Measurements from ENCODE around the gene AZIN2.
"Not testable (repeated sequence)": the region's sequence is repeated elsewhere in the genome, so short reads cannot be mapped to it uniquely, and the experiment has no call there.

Gene AZIN2

DNA sequence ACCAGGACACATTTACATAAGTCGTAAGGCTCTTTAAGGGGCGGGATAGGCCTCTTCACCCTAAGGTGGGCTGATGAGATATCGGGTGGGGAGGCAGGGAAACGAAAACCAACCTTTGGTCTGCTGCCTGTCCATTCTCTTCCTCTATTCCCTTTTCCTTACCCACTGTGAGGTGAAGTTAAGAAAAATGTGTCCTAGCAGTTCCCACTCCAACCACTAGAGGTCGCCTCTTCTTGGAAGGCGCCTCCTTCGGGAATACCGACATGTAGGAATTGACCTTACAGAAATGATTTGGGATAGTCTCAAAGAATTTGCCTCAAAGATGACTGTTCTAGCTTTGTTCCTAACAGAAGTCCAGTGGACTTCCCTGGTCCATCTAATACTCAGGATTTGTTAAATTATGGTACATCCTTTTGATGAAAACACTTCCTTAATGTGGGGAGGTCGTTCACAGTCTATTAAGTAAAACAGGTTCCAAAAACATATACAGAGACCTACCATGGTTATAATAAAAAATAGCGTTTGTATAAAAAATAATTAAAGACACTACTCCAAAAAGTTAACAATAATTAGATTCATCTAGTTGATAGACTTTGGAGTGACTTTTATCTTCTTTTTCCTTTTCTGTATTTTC, 14.1 kb downstream of the AZIN2 start:
- no peak for ATAC-seq
- DNase-seq = peak; percentile 48

DNA sequence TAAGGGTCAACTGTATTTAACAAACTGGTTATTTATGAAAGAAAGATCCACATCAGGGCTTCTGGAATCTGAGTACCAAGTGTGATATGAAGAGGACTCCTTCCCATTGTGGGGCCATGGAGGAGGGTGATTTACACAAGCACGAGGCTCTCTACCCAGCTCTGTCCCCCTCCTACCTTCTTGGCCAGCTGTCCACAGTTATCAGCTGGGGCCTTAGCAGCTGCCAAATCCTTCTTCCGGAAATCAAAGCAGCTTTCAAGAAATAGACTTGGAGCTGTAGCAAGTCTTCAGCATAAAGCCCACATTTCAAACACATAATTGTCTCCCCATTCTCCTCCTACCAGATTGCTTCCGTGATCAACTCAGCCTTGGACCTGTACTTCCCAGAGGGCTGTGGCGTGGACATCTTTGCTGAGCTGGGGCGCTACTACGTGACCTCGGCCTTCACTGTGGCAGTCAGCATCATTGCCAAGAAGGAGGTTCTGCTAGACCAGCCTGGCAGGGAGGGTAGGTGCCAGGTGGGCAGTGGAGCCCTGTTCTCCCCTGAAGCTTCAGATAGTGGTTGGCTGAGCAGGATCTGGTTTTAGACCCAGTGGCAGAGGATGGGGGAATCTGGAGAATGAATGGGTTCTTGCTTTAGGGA, 15.5 kb downstream of the AZIN2 start:
- ATAC-seq = no peak
- no peak for DNase-seq

DNA sequence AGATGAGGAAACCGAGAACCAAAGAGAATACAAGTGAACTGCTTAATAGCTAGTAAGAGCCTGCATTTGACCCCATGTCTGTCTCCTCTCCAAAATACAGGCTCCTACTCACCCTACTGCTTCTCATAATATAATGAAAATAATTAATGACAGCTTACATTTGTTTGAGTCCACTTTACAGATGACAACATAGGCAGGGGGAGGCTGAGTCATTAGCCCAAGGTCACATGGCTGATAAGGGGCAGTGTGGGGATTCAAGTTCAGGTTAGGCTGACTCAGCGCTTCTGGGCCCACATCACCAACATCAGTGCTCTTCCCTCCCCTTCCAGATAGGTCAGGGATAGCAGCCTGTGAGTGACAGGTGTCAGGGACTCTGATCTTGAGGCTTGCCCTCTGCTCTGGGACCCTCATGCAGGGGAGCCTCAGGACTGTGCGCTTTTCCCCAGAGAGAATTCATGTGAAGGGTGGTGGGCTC, 16.2 kb downstream of the AZIN2 start:
- no peak for ATAC-seq
- peak; percentile 19 for DNase-seq

- DNase-seq (no peak), ATAC-seq (no peak)
Observed at GRCh38 chr1:33097762-33098161, 16.8 kb downstream of the AZIN2 start.

GRCh38 chr1:33098371-33098770, 17.4 kb downstream of the AZIN2 start:
- no peak for ATAC-seq

DNA sequence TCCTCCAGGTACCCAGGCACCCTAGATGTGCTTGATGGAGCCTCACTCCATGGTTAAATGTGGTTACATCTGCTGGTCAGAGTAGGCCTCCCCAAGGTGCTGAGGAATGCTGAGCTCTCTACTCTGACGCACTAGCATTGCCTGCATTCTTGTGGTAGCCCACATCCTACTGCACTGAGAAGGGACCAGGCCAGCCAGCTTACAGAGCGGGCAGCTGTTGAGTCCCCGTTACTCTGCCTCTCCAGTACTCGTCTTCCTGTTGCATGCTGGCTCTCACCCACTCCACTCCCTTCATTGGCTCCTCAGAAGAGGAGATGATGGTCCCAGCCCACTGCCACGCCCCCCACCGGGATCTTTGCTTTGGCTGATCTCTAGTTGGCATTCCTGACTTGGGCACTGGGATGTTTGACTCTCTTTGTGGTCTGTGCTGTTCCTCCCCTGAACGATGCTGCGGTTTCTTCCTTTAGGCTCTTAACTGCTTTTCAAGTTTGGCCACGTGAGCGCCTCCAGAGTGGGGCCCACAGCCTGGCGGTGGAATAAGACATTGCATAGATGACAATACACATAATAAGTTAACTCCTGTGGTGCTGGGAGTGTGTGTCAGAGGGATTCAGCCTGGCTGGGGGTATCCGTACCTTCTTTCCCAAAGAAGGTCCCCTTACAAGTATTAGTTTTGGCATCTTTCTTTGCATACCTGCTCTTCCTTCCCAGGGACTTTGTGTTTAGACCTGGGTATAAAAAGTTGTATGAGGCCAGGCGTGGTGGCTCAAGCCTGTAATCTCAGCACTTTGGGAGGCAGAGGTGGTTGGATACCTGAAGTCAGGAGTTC, 18.6 kb downstream of the AZIN2 start:
- peak; percentile 73 for DNase-seq
- ATAC-seq = peak; percentile 98

More at GRCh38 chr1:33098371-33098770, 17.4 kb downstream of the AZIN2 start:
- DNase-seq = no peak

- not testable (repeated sequence) for DNase-seq, ATAC-seq
Observed at GRCh38 chr1:33100119-33100415, 19.1 kb downstream of the AZIN2 start.

DNA sequence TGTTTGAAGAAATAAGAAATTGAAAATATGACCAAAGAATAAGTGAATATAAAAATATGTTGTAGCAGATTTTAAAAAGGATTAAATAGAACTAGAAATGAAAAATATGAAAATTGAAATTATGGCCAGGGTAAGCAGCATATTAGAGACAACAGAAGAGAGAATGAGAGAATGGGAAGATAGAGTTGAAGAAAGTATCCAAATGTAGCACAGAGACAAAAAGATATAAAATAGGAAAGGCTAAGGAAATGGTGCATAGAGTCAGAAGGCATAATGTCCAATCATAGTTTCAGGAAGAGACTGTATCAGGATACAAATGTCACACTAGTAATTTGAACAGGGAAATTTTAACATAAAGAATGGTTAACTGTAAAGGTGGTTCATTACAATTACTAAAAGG, 29.5 kb downstream of the AZIN2 start:
- ATAC-seq (no peak), DNase-seq (no peak)

DNA sequence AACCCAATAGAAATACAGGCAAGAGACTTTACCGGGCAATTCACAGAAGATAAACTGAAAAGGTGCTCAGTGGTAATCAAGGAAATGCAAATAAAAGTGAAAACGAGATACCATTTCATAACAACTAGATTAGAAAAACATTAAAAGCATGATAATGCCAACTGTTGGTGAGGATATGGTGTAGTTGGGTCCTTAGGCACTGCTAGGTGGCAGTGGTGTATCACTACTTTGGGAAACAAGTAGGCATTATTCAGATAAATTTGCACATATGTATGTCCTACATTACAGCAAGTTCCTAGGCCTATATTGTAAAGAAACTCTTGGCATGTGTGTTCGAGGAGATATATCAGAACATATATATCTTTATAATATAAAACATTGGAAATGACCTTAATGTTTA, 31.0 kb downstream of the AZIN2 start:
- no peak for ATAC-seq

DNA sequence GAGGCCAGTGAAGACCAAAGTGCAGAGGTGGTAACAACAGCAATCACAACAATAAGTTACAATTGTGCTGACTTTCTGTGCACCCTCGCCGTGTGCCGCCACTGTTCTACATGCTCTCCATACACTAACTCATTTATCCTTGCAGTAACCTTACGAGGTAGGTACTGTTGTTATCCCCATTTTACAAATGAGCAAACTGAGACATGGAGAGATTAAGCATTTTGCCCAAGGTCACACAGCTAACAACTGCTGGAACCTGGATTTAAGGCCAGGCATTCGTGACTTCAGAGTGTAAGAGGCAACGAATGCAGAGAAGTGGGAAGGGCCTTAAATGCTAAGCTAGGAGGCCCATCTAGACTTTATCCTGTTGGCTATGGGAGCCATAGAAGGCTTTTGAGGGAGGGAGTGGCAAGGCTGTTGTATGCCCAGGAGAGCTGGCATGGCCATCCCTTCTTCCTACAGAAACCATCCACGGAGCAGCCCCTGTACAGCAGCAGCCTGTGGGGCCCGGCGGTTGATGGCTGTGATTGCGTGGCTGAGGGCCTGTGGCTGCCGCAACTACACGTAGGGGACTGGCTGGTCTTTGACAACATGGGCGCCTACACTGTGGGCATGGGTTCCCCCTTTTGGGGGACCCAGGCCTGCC, 36.6 kb downstream of the AZIN2 start:
- DNase-seq (no peak), ATAC-seq (no peak)

More for the DNA sequence above, 31.0 kb downstream of the AZIN2 start:
- no peak for DNase-seq

GRCh38 chr1:33118274-33118673, 37.3 kb downstream of the AZIN2 start:
- no peak for ATAC-seq
- DNase-seq = no peak

DNA sequence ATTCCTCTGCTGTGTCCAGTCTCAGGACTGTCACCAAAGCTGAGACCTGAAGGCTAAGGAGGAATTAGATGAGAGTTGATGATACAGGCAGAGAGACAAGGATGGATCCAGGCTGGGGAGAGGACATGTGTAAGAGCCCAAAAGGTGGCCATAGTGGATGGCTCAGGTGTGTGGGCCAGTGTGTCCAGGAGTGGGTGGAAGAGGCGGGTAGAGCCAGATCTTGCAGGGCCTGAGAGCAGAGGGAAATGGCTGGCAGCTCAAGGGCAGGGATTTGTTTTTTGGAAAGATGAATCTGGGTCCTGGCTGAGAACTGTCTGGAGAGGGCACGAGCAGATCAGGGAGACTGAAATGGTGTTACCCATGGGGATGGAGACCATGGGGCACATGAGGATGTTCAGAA, 38.1 kb downstream of the AZIN2 start:
- ATAC-seq (no peak), DNase-seq (no peak)

GRCh38 chr1:33119532-33120217, 38.7 kb downstream of the AZIN2 start:
- ATAC-seq (no peak), DNase-seq (no peak)

DNA sequence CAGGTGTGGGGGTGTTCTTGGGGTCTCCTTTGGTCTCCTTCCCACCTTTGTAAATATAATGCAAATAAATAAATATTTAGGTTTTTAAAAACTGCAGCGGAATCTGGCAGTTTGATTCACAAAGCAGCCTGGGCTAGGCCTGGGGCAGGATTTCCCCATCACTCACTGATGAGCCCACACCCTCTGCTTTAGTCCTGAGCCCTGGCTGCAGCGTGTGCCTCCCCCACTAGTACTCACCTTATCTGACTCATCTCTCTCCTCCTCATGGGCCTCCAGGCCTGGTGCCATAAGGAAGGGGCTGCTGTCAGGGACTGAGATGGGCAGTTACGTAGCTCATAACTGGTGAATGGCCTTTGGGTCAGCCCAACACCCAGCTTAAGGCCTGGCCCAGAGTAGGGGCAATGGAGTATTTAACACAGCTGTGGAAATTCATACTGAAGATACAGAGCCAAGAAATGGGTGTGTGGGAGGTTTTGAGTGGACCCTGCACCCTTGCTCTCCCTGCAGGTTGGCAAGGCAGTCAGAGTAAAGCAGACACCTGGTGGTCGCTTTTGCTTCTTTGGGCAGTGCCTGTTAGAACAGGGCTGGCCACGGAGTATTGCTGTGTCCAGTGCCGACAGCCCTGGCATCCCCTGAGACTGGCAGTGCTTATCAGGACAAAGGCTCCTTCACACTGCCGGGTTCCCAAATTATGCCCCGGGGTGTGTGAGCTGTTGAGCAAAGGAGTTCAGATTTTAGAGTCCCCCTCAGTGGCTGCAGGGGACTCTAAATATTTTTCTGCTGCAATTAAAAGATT, 39.7 kb downstream of the AZIN2 start:
- DNase-seq (no peak), ATAC-seq (no peak)

GRCh38 chr1:33121728-33122127, 40.8 kb downstream of the AZIN2 start:
- DNase-seq (no peak), ATAC-seq (no peak)

DNA sequence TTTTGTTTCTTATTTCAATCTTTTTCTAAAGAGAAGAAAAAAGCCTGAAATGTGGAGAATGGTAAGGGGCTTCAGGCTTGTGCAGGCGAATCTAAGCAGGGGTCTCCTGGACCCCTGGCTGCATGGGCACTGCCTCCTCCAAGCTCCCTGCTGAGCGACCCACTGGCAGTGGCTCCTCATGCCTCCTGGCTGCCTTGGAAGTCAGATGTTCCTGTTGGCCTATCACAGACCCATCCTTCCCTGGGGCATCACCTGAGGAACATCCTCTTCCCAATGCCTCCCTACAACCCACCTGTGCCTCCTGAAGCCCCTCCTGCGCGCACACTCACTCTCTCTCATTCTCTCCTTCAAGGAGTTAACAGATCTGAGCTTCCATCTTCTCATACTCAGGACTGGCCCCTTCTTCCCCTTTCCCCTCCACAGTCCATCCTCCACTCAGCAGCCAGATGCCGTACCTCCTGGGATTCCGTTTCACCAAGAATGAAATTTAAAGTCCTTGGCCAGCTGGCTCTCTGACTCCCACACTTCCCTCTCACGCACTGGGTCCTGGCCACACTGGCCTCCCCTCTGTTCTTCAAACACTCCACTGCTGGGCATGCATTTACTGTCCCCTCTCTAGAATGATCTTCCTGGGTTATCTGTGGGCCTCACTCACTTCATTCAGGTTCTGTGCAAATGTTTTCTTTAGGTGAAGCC, 41.7 kb downstream of the AZIN2 start:
- DNase-seq (no peak), ATAC-seq (no peak)

DNA sequence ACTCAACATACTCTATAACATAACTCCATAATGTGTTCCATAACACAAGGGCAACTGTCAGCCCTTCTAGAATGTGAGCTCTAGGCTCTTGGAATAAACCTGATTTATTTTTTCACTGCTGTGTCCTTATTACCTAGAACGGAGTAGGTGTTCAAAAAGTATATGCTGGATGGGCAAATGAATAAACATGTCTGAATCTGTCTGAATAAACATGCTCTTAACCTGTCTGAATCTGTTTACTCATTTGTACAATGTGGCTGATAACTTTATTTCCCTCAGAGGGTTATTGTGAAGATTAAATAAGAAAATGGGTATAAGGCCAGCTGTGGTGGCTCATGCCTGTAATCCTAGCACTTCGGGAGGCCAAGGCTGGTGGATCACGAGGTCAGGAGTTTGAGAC, 42.3 kb downstream of the AZIN2 start:
- ATAC-seq (no peak), DNase-seq (no peak)

DNA sequence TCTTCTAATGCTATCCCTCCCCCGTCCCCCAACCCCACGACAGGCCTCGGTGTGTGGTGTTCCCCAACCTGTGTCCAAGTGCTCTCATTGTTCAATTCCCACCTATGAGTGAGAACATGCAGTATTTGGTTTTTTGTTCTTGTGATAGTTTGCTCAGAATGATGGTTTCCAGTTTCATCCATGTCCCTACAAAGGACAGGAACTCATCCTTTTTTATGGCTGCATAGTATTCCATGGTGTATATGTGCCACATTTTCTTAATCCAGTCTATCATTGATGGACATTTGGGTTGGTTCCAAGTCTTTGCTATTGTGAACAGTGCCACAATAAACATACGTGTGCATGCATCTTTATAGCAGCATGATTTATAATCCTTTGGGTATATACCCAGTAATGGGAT, 43.7 kb downstream of the AZIN2 start:
- not testable (repeated sequence) for ATAC-seq, DNase-seq

GRCh38 chr1:33126411-33127000, 45.6 kb downstream of the AZIN2 start:
- no peak for DNase-seq
- no peak for ATAC-seq
